Lung (tissue), 12 donors: ENCODE data around the gene PRKN. TPM values are rescaled to one million over a fixed set of nuclear protein-coding genes. Genes with fewer than 3 reads are reported as not detected.

Experiments
- ATAC-seq: fragments of 200-7000 bp; cut with Tn5 transposase; one replicate; pipeline ENCODE4 v1.9.1; 2020; ENCODE audit warnings: moderate number of reproducible peaks; ENCODE audit not compliant: insufficient read depth, low FRiP score
- DNase-seq, 3 donors: peaks; one replicate each; pipeline ENCODE4 v3.0.0-alpha.2; 2013 to 2017
- H3K27ac ChIP-seq, 2 donors: one replicate each; pipeline ENCODE4 v1.5.1; 2013; ENCODE audit warnings: mild to moderate bottlenecking in 2 of 2, moderate library complexity in 2 of 2, control low read depth in 1 of 2, inconsistent platforms in 1 of 2, low read depth in 1 of 2, low read length in 1 of 2
- H3K27me3 ChIP-seq, 3 donors: one replicate each; pipeline ENCODE4 v1.5.1; 2013; ENCODE audit warnings: low read length in 2 of 3; ENCODE audit not compliant: control insufficient read depth in 3 of 3, insufficient read depth in 3 of 3
- H3K36me3 ChIP-seq, 4 donors: one replicate each; pipeline ENCODE4 v1.5.1; 2013; ENCODE audit warnings: low read length in 4 of 4, mild to moderate bottlenecking in 1 of 4, moderate library complexity in 1 of 4; ENCODE audit not compliant: control insufficient read depth in 4 of 4, insufficient read depth in 4 of 4
- H3K4me1 ChIP-seq, 5 donors: one replicate each; pipeline ENCODE4 v1.5.1; 2013; ENCODE audit warnings: low read length in 5 of 5, mild to moderate bottlenecking in 2 of 5, moderate library complexity in 1 of 5; ENCODE audit not compliant: control insufficient read depth in 5 of 5, insufficient read depth in 5 of 5
- H3K4me3 ChIP-seq: one replicate; pipeline ENCODE4 v1.5.1; 2013; ENCODE audit warnings: mild to moderate bottlenecking, control low read depth, moderate library complexity
- H3K9ac ChIP-seq, 2 donors: one replicate each; pipeline ENCODE4 v1.5.1; 2013; ENCODE audit warnings: low read length in 2 of 2, control low read depth in 1 of 2; ENCODE audit not compliant: insufficient read depth in 1 of 2
- H3K9me3 ChIP-seq, 4 donors: one replicate each; pipeline ENCODE4 v1.5.1; 2013; ENCODE audit warnings: low read length in 3 of 4, mild to moderate bottlenecking in 1 of 4, moderate library complexity in 1 of 4; ENCODE audit not compliant: control insufficient read depth in 4 of 4, insufficient read depth in 3 of 4
- CTCF ChIP-seq: IDR thresholded peaks from 2 replicates; pipeline ENCODE4 v1.5.1; 2012; ENCODE audit warnings: mild to moderate bottlenecking; ENCODE audit errors: control extremely low read depth, extremely low read depth
- WGBS, 2 donors: extraction: QIAGEN DNeasy Blood & Tissue Kit; methylation state at CpG; one replicate each; pipeline ENCODE4 v1.1.7; 2013; 5-methylcytosine and 5-hydroxymethylcytosine counted together
- polyA plus RNA-seq, 2 donors: library from polyadenylated mRNA; stranded (reverse); fragments of 200-250 nt; gene quantifications; one replicate each; pipeline ENCODE4 v1.2.1, GENCODE V29; 2013
- total RNA-seq, 2 donors: library from RNA; depleted of rRNA in 1 of 2; stranded (reverse); fragments of >200 nt in 1 of 2; gene quantifications; one replicate each; pipeline ENCODE4 v1.2.1, GENCODE V29; 2014 to 2021
- donor health status: control.
- donor health status: control.
- donor health status: Bipolar disorder and iron deficiency.
- donor health status: healthy.
- donor health status: DM: yes; HTN: yes; CAD: no.

The PRKN gene
- total and polyA plus RNA-seq, 4 donors = 0.27 to 11.2 (median 3.1) TPM

- no peaks in the 10 kb centered on the region for H3K27me3 ChIP-seq
- no peaks in the 10 kb centered on the region for H3K4me1 ChIP-seq
- H3K9me3 ChIP-seq = peaks cover 0 to 2% (median 0%) of the 10 kb centered on the region in 4 donors
- DNase-seq = no peak
- no peak overlapping the region for H3K4me3 ChIP-seq
- H3K36me3 ChIP-seq = no peaks in the 10 kb centered on the region
- H3K9ac ChIP-seq = no peak overlapping the region
- H3K27ac ChIP-seq = no peak overlapping the region
- ATAC-seq = no peak
- TF ChIP-seq CTCF = no peak
- 92 to 96% methylated on average over 12 of the region's 12 CpGs for WGBS, 2 donors
These were observed 768.5 kb downstream of the PRKN start for GRCh38 chr6:161959072-161959471.

GRCh38 chr6:161956082-161956481 is 771.5 kb downstream of the PRKN start:
- ATAC-seq (no peak), DNase-seq (no peak)
- Histone ChIP-seq H3K9me3 (peaks cover 0 to 2% (median 0%) of the 10 kb centered on the region in 4 donors), H3K27ac (no peak overlapping the region), H3K9ac (no peak overlapping the region), H3K4me1 (no peaks in the 10 kb centered on the region), H3K27me3 (no peaks in the 10 kb centered on the region), H3K4me3 (no peak overlapping the region), H3K36me3 (no peaks in the 10 kb centered on the region)
- WGBS, 2 donors = 86 to 97% methylated on average over 1 of the region's 1 CpG
- no peak for TF ChIP-seq CTCF

- Histone ChIP-seq H3K36me3 (no peaks in the 10 kb centered on the region), H3K4me1 (no peaks in the 10 kb centered on the region), H3K27me3 (no peaks in the 10 kb centered on the region), H3K9me3 (peaks cover 0 to 2% (median 0%) of the 10 kb centered on the region in 4 donors), H3K9ac (no peak overlapping the region), H3K27ac (no peak overlapping the region), H3K4me3 (no peak overlapping the region)
- peak in 1 of 3 donors; percentile 12 for DNase-seq
- 75 to 89% methylated on average over 5 of the region's 5 CpGs for WGBS, 2 donors
- no peak for TF ChIP-seq CTCF
- no peak for ATAC-seq
These were observed 772.8 kb downstream of the PRKN start for GRCh38 chr6:161954699-161955276.

- no peaks in the 10 kb centered on the region for H3K4me1 ChIP-seq
- H3K9me3 ChIP-seq = peaks cover 0 to 4% (median 0%) of the 10 kb centered on the region in 4 donors
- H3K27me3 ChIP-seq = no peaks in the 10 kb centered on the region
- no peak for ATAC-seq
- H3K27ac ChIP-seq = no peak overlapping the region
- no peak for DNase-seq
- no peak for TF ChIP-seq CTCF
- no peaks in the 10 kb centered on the region for H3K36me3 ChIP-seq
- no peak overlapping the region for H3K4me3 ChIP-seq
- whole genome bisulfite sequencing, 2 donors = 88 to 94% methylated on average over 10 of the region's 10 CpGs
- H3K9ac ChIP-seq = no peak overlapping the region
These were observed 773.5 kb downstream of the PRKN start for GRCh38 chr6:161954077-161954476.
